GM21737 (cell line): ENCODE measurements around the gene TRIM54.

Experiments used
- ATAC-seq: cut with Tn5 transposase; IDR thresholded peaks from one replicate; pipeline ENCODE4 v1.9.1; 2021; ENCODE audit warnings: mild to moderate bottlenecking, moderate library complexity; ENCODE audit not compliant: unreplicated experiment

TRIM54 gene

GRCh38 chr2:27353762-27354596 is 71.8 kb downstream of the TRIM54 start:
- ATAC-seq = no peak

- no peak for ATAC-seq
Observed at GRCh38 chr2:27354597-27354927, 72.3 kb downstream of the TRIM54 start.

GRCh38 chr2:27356056-27356381 is 73.8 kb downstream of the TRIM54 start:
- ATAC-seq = peak; percentile 23

DNA sequence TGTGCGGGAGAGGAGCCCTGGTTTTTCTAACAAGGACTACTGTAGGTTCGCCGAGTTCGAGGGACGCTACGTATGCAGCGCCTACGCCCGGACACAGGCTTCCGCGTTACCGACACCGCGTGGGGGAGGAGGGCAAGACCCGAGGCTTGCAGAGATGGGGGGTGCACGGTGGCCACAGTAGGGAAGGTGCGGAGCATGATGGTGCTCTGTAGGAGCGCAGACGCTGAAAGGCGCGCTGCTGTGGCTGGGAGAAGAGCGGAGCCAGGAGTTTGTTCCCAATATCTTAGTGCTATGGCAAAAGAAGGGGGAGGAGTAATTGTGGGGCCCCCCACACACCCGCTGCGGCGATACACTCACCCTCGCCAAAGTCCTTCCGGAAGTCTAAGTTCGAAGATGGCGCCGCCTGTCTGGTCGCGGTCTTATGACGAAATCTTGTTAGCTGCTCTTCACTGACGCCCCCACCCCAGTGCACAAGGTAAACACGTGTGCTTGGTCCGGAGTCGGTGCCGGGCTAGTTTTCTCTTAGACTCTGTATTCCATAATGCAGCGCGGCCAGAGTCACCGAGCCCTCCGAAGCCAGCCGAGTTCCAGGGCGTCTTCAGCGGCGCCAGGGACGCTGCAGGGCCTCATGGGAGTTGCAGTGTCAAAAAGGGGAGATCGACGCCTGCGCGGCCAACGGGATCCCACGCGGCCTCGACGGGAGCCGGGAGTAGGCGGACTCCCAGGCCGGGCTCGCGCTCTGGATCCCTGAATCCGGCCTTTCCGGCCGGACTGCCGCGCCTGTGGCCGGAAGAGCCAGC is 74.4 kb downstream of the TRIM54 start, which contains the start of gene GTF3C2:
GTF3C2 (minus strand) TSS at position 383 of the 800 bp plus-strand sequence. CDS start 13,210 bp downstream, outside the sequence.
- ATAC-seq = peak; percentile 82
